HCT116 (cell line): ENCODE results near the gene COL20A1. TPM values are rescaled to one million over a fixed set of nuclear protein-coding genes. Genes with fewer than 3 reads are reported as not detected.

Source experiments
- ATAC-seq: fragments of 200-7000 bp; cut with Tn5 transposase; 2 replicates; pipeline ENCODE4 v1.9.1; 2020; ENCODE audit warnings: mild to moderate bottlenecking, moderate library complexity
- BruUV-seq: library from RNA; stranded (reverse); fragments of 400-500 nt; replicated peaks from 2 replicates; lab custom pipeline; 2021; lab: Mats Ljungman, UMichigan
- CTCF ChIA-PET: fragments of 300-600 bp; sonication (Branson Sonifier 250); formaldehyde crosslinking; loops from one replicate; lab custom pipeline; 2021; ENCODE audit warnings: antibody characterized with exemption; lab: Charles Lee
- POLR2A ChIA-PET: fragments of 300-600, 350-600 bp; sonication (Branson Sonifier 250); formaldehyde crosslinking; loops from one replicate; lab custom pipeline; 2021; ENCODE audit warnings: antibody characterized with exemption; lab: Charles Lee
- RAD21 ChIA-PET, 2 experiments: fragments of 300-600 bp; sonication (Branson Sonifier 250); formaldehyde crosslinking; loops; one replicate each; lab custom pipeline; 2023; ENCODE audit warnings: low total read pairs in 2 of 2; ENCODE audit not compliant: uncharacterized antibody in 2 of 2, unreplicated experiment in 2 of 2, low non-redundant PET in 1 of 2; lab: Charles Lee
- DNase-seq: peaks from one replicate; pipeline ENCODE4 v3.0.0-alpha.2; 2010; ENCODE audit warnings: low read depth, low spot score
- H2AFZ ChIP-seq: fragments of 200-600 bp; shearing (Covaris generic), sonication (generic); 2 replicates; pipeline ENCODE4 v1.6.1; 2017; ENCODE audit warnings: low read depth, mixed run types, mixed read lengths, antibody characterized with exemption, low read length; ENCODE audit not compliant: poor library complexity, severe bottlenecking
- H3K27ac ChIP-seq: 2 replicates; pipeline ENCODE4 v1.5.1; 2012; ENCODE audit warnings: low read depth, low read length
- H3K27me3 ChIP-seq: fragments of 200-600 bp; sonication (generic); 2 replicates; pipeline ENCODE4 v1.6.1; 2016; ENCODE audit warnings: mixed run types, low read length, mixed read lengths; ENCODE audit not compliant: insufficient read depth
- H3K36me3 ChIP-seq, 2 experiments: fragments of 200-500 bp in 1 of 2; fragments of 200-600 bp in 1 of 2; sonication (Bioruptor generic) in 1 of 2; sonication (generic) in 1 of 2; 2 replicates each; pipeline versions ENCODE4 v1.5.1 to v1.6.1; 2014 to 2016; ENCODE audit warnings: low read length in 2 of 2, inconsistent platforms in 1 of 2, mixed read lengths in 1 of 2, mixed run types in 1 of 2; ENCODE audit not compliant: insufficient read depth in 2 of 2, control insufficient read depth in 1 of 2
- H3K4me1 ChIP-seq, 2 experiments: fragments of 200-600 bp in 1 of 2; sonication (generic) in 1 of 2; 2 replicates each; pipeline versions ENCODE4 v1.5.1 to v1.6.1; 2012 to 2017; ENCODE audit warnings: low read length in 2 of 2, inconsistent platforms in 1 of 2, mild to moderate bottlenecking in 1 of 2, mixed read lengths in 1 of 2, mixed run types in 1 of 2, moderate library complexity in 1 of 2; ENCODE audit not compliant: insufficient read depth in 2 of 2, control insufficient read depth in 1 of 2
- H3K4me2 ChIP-seq: fragments of 200-600 bp; sonication (generic); 2 replicates; pipeline ENCODE4 v1.6.1; 2017; ENCODE audit warnings: mixed run types, low read length, mixed read lengths
- H3K4me3 ChIP-seq, 2 experiments: fragments of 200-600 bp in 1 of 2; sonication (generic) in 1 of 2; replicated peaks in 1 of 2; 2 replicates each; pipeline ENCODE4 v1.5.1; 2011 to 2016; ENCODE audit warnings: low read length in 2 of 2, control low read depth in 1 of 2, low read depth in 1 of 2, mild to moderate bottlenecking in 1 of 2, mixed read lengths in 1 of 2, mixed run types in 1 of 2
- H3K79me2 ChIP-seq: fragments of 200-600 bp; sonication (generic); 2 replicates; pipeline ENCODE4 v1.6.1; 2017; ENCODE audit warnings: mild to moderate bottlenecking, mixed run types, low read length, moderate library complexity, mixed read lengths; ENCODE audit not compliant: insufficient read depth
- H3K9ac ChIP-seq: fragments of 200-600 bp; sonication (generic); 2 replicates; pipeline ENCODE4 v1.6.1; 2016; ENCODE audit warnings: low read length, mixed read lengths
- H3K9me2 ChIP-seq: fragments of 200-600 bp; sonication (generic), shearing (Covaris generic); 2 replicates; pipeline ENCODE4 v1.6.1; 2017; ENCODE audit warnings: mixed run types, mild to moderate bottlenecking, moderate library complexity; ENCODE audit not compliant: insufficient read depth
- H3K9me3 ChIP-seq, 2 experiments: fragments of 200-500 bp in 1 of 2; fragments of 200-600 bp in 1 of 2; sonication (Bioruptor generic) in 1 of 2; sonication (generic) in 1 of 2; 2 replicates each; pipeline ENCODE4 v1.6.1; 2014 to 2017; ENCODE audit warnings: low read length in 2 of 2, mixed read lengths in 2 of 2, inconsistent platforms in 1 of 2, low read depth in 1 of 2, mild to moderate bottlenecking in 1 of 2, mixed run types in 1 of 2, moderate library complexity in 1 of 2; ENCODE audit not compliant: control insufficient read depth in 1 of 2, insufficient read depth in 1 of 2
- H4K20me1 ChIP-seq: fragments of 200-600 bp; sonication (generic), shearing (Covaris generic); 2 replicates; pipeline ENCODE4 v1.6.1; 2017; ENCODE audit warnings: mixed run types, mild to moderate bottlenecking, moderate library complexity; ENCODE audit not compliant: insufficient read depth
- EGR1 ChIP-seq: IDR thresholded peaks from 2 replicates; pipeline ENCODE4 v1.6.1; 2012; ENCODE audit warnings: low read depth
- ELF1 ChIP-seq: IDR thresholded peaks from 2 replicates; pipeline ENCODE4 v1.6.1; 2012; ENCODE audit warnings: low read depth, borderline replicate concordance
- EZH2 ChIP-seq: fragments of 200-600 bp; sonication (generic); IDR thresholded peaks from 2 replicates; pipeline ENCODE4 v1.6.1; 2017; ENCODE audit warnings: antibody characterized with exemption, mixed run types
- EZH2phosphoT487 ChIP-seq: fragments of 200-600 bp; IDR thresholded peaks from 2 replicates; pipeline ENCODE4 v1.6.1; 2018; ENCODE audit warnings: antibody characterized with exemption, borderline replicate concordance
- FOSL1 ChIP-seq: IDR thresholded peaks from 2 replicates; pipeline ENCODE4 v1.6.1; 2012; ENCODE audit warnings: low read depth
- JUND ChIP-seq: IDR thresholded peaks from 2 replicates; pipeline ENCODE4 v1.6.1; 2012
- POLR2A ChIP-seq: IDR thresholded peaks from 2 replicates; pipeline ENCODE4 v1.7.0; 2011; ENCODE audit warnings: borderline replicate concordance; ENCODE audit not compliant: insufficient read depth, insufficient read length; ENCODE audit errors: extremely low read depth
- POLR2AphosphoS5 ChIP-seq: IDR thresholded peaks from 2 replicates; pipeline ENCODE4 v1.6.1; 2011; ENCODE audit warnings: mild to moderate bottlenecking, low read depth, low read length, moderate library complexity
- RAD21 ChIP-seq: IDR thresholded peaks from 2 replicates; pipeline ENCODE4 v1.6.1; 2012; ENCODE audit warnings: low read depth, mild to moderate bottlenecking
- SIN3A ChIP-seq: IDR thresholded peaks from 2 replicates; pipeline ENCODE4 v1.6.1; 2012; ENCODE audit warnings: low read depth
- SP1 ChIP-seq: IDR thresholded peaks from 2 replicates; pipeline ENCODE4 v1.6.1; 2012; ENCODE audit warnings: low read depth
- SRF ChIP-seq: IDR thresholded peaks from 2 replicates; pipeline ENCODE4 v1.6.1; 2012; ENCODE audit warnings: low read depth
- TCF7L2 ChIP-seq: IDR thresholded peaks from 2 replicates; pipeline ENCODE4 v1.7.0; 2011; ENCODE audit warnings: borderline replicate concordance, inconsistent platforms; ENCODE audit not compliant: insufficient read depth, insufficient read length; ENCODE audit errors: extremely low read depth
- YY1 ChIP-seq: IDR thresholded peaks from 2 replicates; pipeline ENCODE4 v1.6.1; 2011; ENCODE audit warnings: low read length, low read depth, moderate library complexity, mild to moderate bottlenecking; ENCODE audit not compliant: insufficient replicate concordance; ENCODE audit errors: extremely low read depth
- ZFX ChIP-seq: fragments of 450-650 bp; IDR thresholded peaks from 2 replicates; pipeline ENCODE4 v1.6.1; 2017
- ZNF274 ChIP-seq: fragments of 200-500 bp; sonication (Bioruptor generic); IDR thresholded peaks from 2 replicates; pipeline ENCODE4 v1.6.1; 2014; ENCODE audit warnings: mild to moderate bottlenecking, low read depth, low read length, inconsistent platforms
- intact Hi-C: fragments of 100-400 bp; cut with micrococcal nuclease; formaldehyde crosslinking; loops from 2 replicates; pipeline ENCODE4 v1.10.0; 2022
- total RNA-seq: library from RNA; stranded (reverse); gene quantifications from one replicate; pipeline ENCODE4 v1.2.1, GENCODE V29; 2021; ENCODE audit not compliant: unreplicated experiment
- TF ChIP-seq, protein P1 (sequence below): IDR thresholded peaks from 2 replicates; pipeline ENCODE4 v1.6.1; 2012; ENCODE audit warnings: low read depth
- TF ChIP-seq, protein P2 (sequence below): IDR thresholded peaks from 2 replicates; pipeline ENCODE4 v1.6.1; 2012
- TF ChIP-seq, protein P3 (sequence below): IDR thresholded peaks from 2 replicates; pipeline ENCODE4 v1.6.1; 2012
- TF ChIP-seq, protein P4 (sequence below), 3 experiments: fragments of 200-600 bp in 1 of 3; sonication (generic) in 1 of 3; IDR thresholded peaks in 2 of 3; conservative IDR thresholded peaks in 1 of 3; 2 replicates each; pipeline ENCODE4 v1.5.1; 2012 to 2017; ENCODE audit warnings: low read depth in 2 of 3, low read length in 2 of 3, antibody characterized with exemption in 1 of 3, borderline replicate concordance in 1 of 3, control low read depth in 1 of 3, mild to moderate bottlenecking in 1 of 3, mixed read lengths in 1 of 3, mixed run types in 1 of 3, moderate library complexity in 1 of 3; ENCODE audit not compliant: insufficient read depth in 1 of 3

The COL20A1 gene
- total RNA-seq, 1 experiment from 2014 or later: 0.34 TPM

DNA sequence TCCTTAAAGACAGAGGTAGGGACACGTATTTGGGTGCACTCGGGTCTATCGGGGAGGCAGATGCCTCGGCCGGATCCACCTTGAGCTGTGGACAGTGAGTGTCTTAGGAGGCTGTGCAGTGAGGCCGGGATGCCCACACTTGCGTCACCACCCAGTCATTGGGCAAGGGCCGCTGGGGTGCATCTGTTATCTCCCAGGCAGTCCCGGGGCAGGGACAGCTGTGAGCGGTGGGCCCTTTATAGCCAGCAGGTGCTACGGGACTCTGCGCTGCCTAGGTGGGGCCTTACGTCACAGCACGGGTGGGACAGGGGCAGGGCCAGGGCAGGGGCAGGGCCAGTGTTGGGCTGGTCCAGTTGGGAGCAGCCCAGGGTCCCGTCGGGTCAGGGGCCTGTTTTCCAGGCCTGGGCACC, 689 bp upstream of the COL20A1 start:
- Histone ChIP-seq H3K79me2 (no peaks in the 10 kb centered on the region), H3K4me3 (no peak overlapping the region), H3K4me1 (peaks cover 4 to 18% of the 10 kb centered on the region in 2 experiments; a peak in 3 of 4 replicates), H3K9me2 (no peaks in the 10 kb centered on the region), H2AFZ (no peak overlapping the region), H3K36me3 (peaks cover 0 to 9% of the 10 kb centered on the region in 2 experiments; a peak in 1 of 4 replicates), H3K27ac (no peak overlapping the region), H3K27me3 (no peaks in the 10 kb centered on the region), H3K9ac (no peak overlapping the region), H3K4me2 (no peak overlapping the region), H3K9me3 (no peaks in the 10 kb centered on the region), H4K20me1 (no peaks in the 10 kb centered on the region)
- no peak for ATAC-seq
- intact Hi-C loops: no loop called here
- no peak for TF ChIP-seq SIN3A
- TF ChIP-seq, protein P1, sequence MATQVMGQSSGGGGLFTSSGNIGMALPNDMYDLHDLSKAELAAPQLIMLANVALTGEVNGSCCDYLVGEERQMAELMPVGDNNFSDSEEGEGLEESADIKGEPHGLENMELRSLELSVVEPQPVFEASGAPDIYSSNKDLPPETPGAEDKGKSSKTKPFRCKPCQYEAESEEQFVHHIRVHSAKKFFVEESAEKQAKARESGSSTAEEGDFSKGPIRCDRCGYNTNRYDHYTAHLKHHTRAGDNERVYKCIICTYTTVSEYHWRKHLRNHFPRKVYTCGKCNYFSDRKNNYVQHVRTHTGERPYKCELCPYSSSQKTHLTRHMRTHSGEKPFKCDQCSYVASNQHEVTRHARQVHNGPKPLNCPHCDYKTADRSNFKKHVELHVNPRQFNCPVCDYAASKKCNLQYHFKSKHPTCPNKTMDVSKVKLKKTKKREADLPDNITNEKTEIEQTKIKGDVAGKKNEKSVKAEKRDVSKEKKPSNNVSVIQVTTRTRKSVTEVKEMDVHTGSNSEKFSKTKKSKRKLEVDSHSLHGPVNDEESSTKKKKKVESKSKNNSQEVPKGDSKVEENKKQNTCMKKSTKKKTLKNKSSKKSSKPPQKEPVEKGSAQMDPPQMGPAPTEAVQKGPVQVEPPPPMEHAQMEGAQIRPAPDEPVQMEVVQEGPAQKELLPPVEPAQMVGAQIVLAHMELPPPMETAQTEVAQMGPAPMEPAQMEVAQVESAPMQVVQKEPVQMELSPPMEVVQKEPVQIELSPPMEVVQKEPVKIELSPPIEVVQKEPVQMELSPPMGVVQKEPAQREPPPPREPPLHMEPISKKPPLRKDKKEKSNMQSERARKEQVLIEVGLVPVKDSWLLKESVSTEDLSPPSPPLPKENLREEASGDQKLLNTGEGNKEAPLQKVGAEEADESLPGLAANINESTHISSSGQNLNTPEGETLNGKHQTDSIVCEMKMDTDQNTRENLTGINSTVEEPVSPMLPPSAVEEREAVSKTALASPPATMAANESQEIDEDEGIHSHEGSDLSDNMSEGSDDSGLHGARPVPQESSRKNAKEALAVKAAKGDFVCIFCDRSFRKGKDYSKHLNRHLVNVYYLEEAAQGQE: no peak
- no peak for TF ChIP-seq JUND
- no peak for TF ChIP-seq SRF
- TF ChIP-seq SP1: no peak
- TF ChIP-seq POLR2AphosphoS5: no peak
- no peak for TF ChIP-seq YY1
- no peak for TF ChIP-seq FOSL1
- TF ChIP-seq, protein P2, sequence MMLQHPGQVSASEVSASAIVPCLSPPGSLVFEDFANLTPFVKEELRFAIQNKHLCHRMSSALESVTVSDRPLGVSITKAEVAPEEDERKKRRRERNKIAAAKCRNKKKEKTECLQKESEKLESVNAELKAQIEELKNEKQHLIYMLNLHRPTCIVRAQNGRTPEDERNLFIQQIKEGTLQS: no peak
- TF ChIP-seq ELF1: no peak
- no peak for TF ChIP-seq POLR2A
- TF ChIP-seq, protein P3, sequence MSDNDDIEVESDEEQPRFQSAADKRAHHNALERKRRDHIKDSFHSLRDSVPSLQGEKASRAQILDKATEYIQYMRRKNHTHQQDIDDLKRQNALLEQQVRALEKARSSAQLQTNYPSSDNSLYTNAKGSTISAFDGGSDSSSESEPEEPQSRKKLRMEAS: no peak
- no peak for TF ChIP-seq EZH2
- TF ChIP-seq TCF7L2: no peak
- TF ChIP-seq ZFX: no peak
- TF ChIP-seq, protein P4, sequence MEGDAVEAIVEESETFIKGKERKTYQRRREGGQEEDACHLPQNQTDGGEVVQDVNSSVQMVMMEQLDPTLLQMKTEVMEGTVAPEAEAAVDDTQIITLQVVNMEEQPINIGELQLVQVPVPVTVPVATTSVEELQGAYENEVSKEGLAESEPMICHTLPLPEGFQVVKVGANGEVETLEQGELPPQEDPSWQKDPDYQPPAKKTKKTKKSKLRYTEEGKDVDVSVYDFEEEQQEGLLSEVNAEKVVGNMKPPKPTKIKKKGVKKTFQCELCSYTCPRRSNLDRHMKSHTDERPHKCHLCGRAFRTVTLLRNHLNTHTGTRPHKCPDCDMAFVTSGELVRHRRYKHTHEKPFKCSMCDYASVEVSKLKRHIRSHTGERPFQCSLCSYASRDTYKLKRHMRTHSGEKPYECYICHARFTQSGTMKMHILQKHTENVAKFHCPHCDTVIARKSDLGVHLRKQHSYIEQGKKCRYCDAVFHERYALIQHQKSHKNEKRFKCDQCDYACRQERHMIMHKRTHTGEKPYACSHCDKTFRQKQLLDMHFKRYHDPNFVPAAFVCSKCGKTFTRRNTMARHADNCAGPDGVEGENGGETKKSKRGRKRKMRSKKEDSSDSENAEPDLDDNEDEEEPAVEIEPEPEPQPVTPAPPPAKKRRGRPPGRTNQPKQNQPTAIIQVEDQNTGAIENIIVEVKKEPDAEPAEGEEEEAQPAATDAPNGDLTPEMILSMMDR (IDR thresholded peaks at IDR 0.05 in 2 of 3, conservative IDR thresholded peaks at IDR 0.05 in 1 of 3; ENCODE audit: borderline replicate concordance in 1 of 3, insufficient read depth in 1 of 3, low read depth in 2 of 3, low read length in 2 of 3): no peak
- no peak for TF ChIP-seq RAD21
- no peak for TF ChIP-seq ZNF274
- no peak for TF ChIP-seq EGR1
- no peak for TF ChIP-seq EZH2phosphoT487
- RAD21 ChIA-PET: no interaction called here
- POLR2A ChIA-PET: no interaction called here
- no TSS peak for BruUV-seq
- CTCF ChIA-PET: interaction anchor here (1.7 kb wide), 1 partner anchor 17 kb away, joined by 7 read pairs; no protein-coding TSS in a partner anchor
- DNase-seq: no peak
